GM19438 (cell line): ENCODE measurements around the gene RBMS2.
"Not testable (repeated sequence)": the region's sequence is repeated elsewhere in the genome, so short reads cannot be mapped to it uniquely, and the experiment has no call there.

ENCODE experiments used
- ATAC-seq: cut with Tn5 transposase; IDR thresholded peaks from one replicate; pipeline ENCODE4 v1.9.1; 2021; ENCODE audit warnings: low read depth; ENCODE audit not compliant: unreplicated experiment

The RBMS2 gene

GRCh38 chr12:56577248-56577647, 55.6 kb downstream of the RBMS2 start:
- not testable (repeated sequence) for ATAC-seq

GRCh38 chr12:56578983-56579546, 57.4 kb downstream of the RBMS2 start:
- ATAC-seq, result no peak

- no peak for ATAC-seq
These were observed 60.0 kb downstream of the RBMS2 start for GRCh38 chr12:56581418-56582145.

- no peak for ATAC-seq
These were observed 63.5 kb downstream of the RBMS2 start for GRCh38 chr12:56585098-56585497.

- no peak for ATAC-seq
These were observed 68.2 kb downstream of the RBMS2 start for GRCh38 chr12:56589783-56590182.

GRCh38 chr12:56590237-56590830, 68.7 kb downstream of the RBMS2 start:
- ATAC-seq, result no peak

GRCh38 chr12:56591126-56591525, 69.5 kb downstream of the RBMS2 start:
- ATAC-seq, result no peak

GRCh38 chr12:56591961-56592360, 70.3 kb downstream of the RBMS2 start:
- ATAC-seq, result no peak

GRCh38 chr12:56593909-56594621, 72.4 kb downstream of the RBMS2 start:
- no peak for ATAC-seq

GRCh38 chr12:56596815-56597214, 75.2 kb downstream of the RBMS2 start:
- ATAC-seq, result no peak

GRCh38 chr12:56599041-56599440, 77.4 kb downstream of the RBMS2 start:
- no peak for ATAC-seq

GRCh38 chr12:56599797-56600196, 78.2 kb downstream of the RBMS2 start:
- no peak for ATAC-seq

GRCh38 chr12:56600753-56601152, 79.1 kb downstream of the RBMS2 start:
- no peak for ATAC-seq

GRCh38 chr12:56601503-56601902, 79.9 kb downstream of the RBMS2 start:
- ATAC-seq, result no peak

GRCh38 chr12:56602239-56602638, 80.6 kb downstream of the RBMS2 start:
- no peak for ATAC-seq

GRCh38 chr12:56604355-56604754, 82.7 kb downstream of the RBMS2 start:
- no peak for ATAC-seq

- no peak for ATAC-seq
These were observed 93.0 kb downstream of the RBMS2 start for GRCh38 chr12:56614627-56615026.

- ATAC-seq, result no peak
These were observed 94.6 kb downstream of the RBMS2 start for GRCh38 chr12:56616244-56616643.

GRCh38 chr12:56616925-56617324, 95.3 kb downstream of the RBMS2 start:
- no peak for ATAC-seq

- no peak for ATAC-seq
These were observed 100.9 kb downstream of the RBMS2 start for GRCh38 chr12:56622535-56622934.

GRCh38 chr12:56626701-56627100, 105.1 kb downstream of the RBMS2 start:
- ATAC-seq, result no peak
